ENCODE data around the gene NCOA5.

NCOA5 gene

GRCh38 chr20:46050444-46050843 lies 39.3 kb downstream of the NCOA5 start:
- TF ChIP-seq SPI1 (IDR thresholded peaks at IDR 0.05; ENCODE audit: low read depth, low read length): no peak
- FAIRE-seq: no peak
- DNase-seq (ENCODE audit: insufficient read length, low spot score): no peak

DNA sequence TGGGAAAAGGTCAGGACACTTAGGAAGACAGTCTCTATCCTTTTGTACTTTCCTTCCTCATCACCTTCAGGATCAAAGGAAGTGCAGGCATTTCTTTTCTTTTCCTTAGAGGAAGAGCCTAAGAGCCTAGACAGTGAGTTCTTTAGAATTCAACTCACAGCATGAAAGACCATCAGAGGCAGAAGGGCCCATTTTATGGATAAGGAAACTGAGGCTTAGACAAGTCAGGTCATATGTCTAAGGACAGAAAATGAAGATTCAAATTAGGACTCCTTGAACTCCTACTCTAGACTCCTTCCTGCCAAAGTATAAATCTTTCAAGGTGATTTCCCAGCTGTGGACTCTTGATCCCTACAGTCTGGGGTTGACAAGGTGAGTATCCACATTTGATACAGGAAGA lies 39.9 kb downstream of the NCOA5 start:
- FAIRE-seq (no peak), DNase-seq (ENCODE audit: insufficient read length, low spot score) (no peak)
- TF ChIP-seq SPI1 (IDR thresholded peaks at IDR 0.05; ENCODE audit: low read depth, low read length): no peak
- TF ChIP-seq POLR2AphosphoS5 (IDR thresholded peaks at IDR 0.05; ENCODE audit: low read depth, low read length): no peak
- TF ChIP-seq POU2F2 (IDR thresholded peaks at IDR 0.05; ENCODE audit: low read depth, low read length): no peak
- TF ChIP-seq TAF1 (IDR thresholded peaks at IDR 0.05; ENCODE audit: low read depth, low read length): no peak
- no peak for TF ChIP-seq PAX5 (IDR thresholded peaks at IDR 0.05; ENCODE audit: insufficient read depth, low read length, severe bottlenecking)
- no peak for TF ChIP-seq POLR2A (IDR thresholded peaks at IDR 0.05; ENCODE audit: low read depth, low read length)

DNA sequence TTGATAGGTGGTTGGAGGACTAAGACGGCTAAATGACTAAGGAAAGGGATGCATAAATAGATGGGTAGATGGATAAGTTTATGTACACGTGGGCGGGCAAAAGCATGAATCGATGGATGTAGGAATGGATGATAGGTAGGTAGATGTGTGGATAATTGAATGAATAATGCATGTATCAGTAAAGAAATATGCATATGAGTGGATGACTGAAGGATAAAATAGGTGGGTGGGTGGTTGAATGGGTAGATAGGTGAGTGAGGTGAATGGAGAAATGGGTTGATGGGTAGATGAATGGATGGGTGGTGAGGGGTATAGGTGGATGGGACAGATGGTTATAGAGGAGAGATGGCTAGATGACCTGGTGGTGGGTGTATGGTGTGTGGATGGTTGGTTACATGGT lies 40.6 kb downstream of the NCOA5 start:
- DNase-seq (ENCODE audit: insufficient read length, low spot score): no peak
- FAIRE-seq: no peak
- TF ChIP-seq POLR2AphosphoS5 (IDR thresholded peaks at IDR 0.05; ENCODE audit: low read depth, low read length) (no peak), SPI1 (IDR thresholded peaks at IDR 0.05; ENCODE audit: low read depth, low read length) (no peak), TAF1 (IDR thresholded peaks at IDR 0.05; ENCODE audit: low read depth, low read length) (no peak), POLR2A (IDR thresholded peaks at IDR 0.05; ENCODE audit: low read depth, low read length) (no peak), PAX5 (IDR thresholded peaks at IDR 0.05; ENCODE audit: insufficient read depth, low read length, severe bottlenecking) (no peak), POU2F2 (IDR thresholded peaks at IDR 0.05; ENCODE audit: low read depth, low read length) (no peak)

DNA sequence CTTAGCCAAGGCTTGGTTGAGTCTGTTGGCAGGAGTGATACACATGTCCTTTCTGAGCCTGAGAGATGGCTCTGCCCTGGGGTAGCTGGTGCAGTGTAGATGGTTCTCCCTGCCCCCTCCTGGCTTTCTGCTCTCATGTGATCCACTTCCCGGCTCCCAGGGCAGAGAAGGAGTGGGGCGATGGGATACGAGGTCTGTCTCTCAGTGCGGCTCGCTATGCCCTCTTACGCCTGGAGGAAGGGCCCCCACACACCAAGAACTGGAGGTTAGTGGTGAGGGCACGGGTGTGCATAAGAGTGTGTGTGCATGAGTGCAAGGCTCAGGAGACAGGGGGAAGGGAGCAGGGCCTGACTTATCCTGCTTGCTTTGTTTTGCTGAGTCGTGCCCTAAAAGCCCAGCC lies 41.9 kb downstream of the NCOA5 start:
- FAIRE-seq (no peak), DNase-seq (ENCODE audit: insufficient read length, low spot score) (no peak)
- no peak for TF ChIP-seq TAF1 (IDR thresholded peaks at IDR 0.05; ENCODE audit: low read depth, low read length)
- no peak for TF ChIP-seq POLR2AphosphoS5 (IDR thresholded peaks at IDR 0.05; ENCODE audit: low read depth, low read length)
- TF ChIP-seq SPI1 (IDR thresholded peaks at IDR 0.05; ENCODE audit: low read depth, low read length): no peak
- no peak for TF ChIP-seq PAX5 (IDR thresholded peaks at IDR 0.05; ENCODE audit: insufficient read depth, low read length, severe bottlenecking)
- TF ChIP-seq POLR2A (IDR thresholded peaks at IDR 0.05; ENCODE audit: low read depth, low read length): no peak
- TF ChIP-seq POU2F2 (IDR thresholded peaks at IDR 0.05; ENCODE audit: low read depth, low read length): no peak

- FAIRE-seq (no peak), DNase-seq (ENCODE audit: insufficient read length, low spot score) (no peak)
- TF ChIP-seq POLR2A (IDR thresholded peaks at IDR 0.05; ENCODE audit: low read depth, low read length): no peak
- no peak for TF ChIP-seq POLR2AphosphoS5 (IDR thresholded peaks at IDR 0.05; ENCODE audit: low read depth, low read length)
- no peak for TF ChIP-seq SPI1 (IDR thresholded peaks at IDR 0.05; ENCODE audit: low read depth, low read length)
- TF ChIP-seq TAF1 (IDR thresholded peaks at IDR 0.05; ENCODE audit: low read depth, low read length): no peak
- no peak for TF ChIP-seq POU2F2 (IDR thresholded peaks at IDR 0.05; ENCODE audit: low read depth, low read length)
- TF ChIP-seq PAX5 (IDR thresholded peaks at IDR 0.05; ENCODE audit: insufficient read depth, low read length, severe bottlenecking): no peak
Observed at GRCh38 chr20:46046588-46047310, 43.0 kb downstream of the NCOA5 start.

GRCh38 chr20:46044896-46045295 lies 44.9 kb downstream of the NCOA5 start:
- no peak for DNase-seq (ENCODE audit: insufficient read length, low spot score)
- FAIRE-seq: no peak
- no peak for TF ChIP-seq PAX5 (IDR thresholded peaks at IDR 0.05; ENCODE audit: insufficient read depth, low read length, severe bottlenecking)
- TF ChIP-seq SPI1 (IDR thresholded peaks at IDR 0.05; ENCODE audit: low read depth, low read length): no peak
- TF ChIP-seq POU2F2 (IDR thresholded peaks at IDR 0.05; ENCODE audit: low read depth, low read length): no peak
- TF ChIP-seq POLR2AphosphoS5 (IDR thresholded peaks at IDR 0.05; ENCODE audit: low read depth, low read length): no peak
- TF ChIP-seq POLR2A (IDR thresholded peaks at IDR 0.05; ENCODE audit: low read depth, low read length): no peak
- TF ChIP-seq TAF1 (IDR thresholded peaks at IDR 0.05; ENCODE audit: low read depth, low read length): no peak

DNA sequence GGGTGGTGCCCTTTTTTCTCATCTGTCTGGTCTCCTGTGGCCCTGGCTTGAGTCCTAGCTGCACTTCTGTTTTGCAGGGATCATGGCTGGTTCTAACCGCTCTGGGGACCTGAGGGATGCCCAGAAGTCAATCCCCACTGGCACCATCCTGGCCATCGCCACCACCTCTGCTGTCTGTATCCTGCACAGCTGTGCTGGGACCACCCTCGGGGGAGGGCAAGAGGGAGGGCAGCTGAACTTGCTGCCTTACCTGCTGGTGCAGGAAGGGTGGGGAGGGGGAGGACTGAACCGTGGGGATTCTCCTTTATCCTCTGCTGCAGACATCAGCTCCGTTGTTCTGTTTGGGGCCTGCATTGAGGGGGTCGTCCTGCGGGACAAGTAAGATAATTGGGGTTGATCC lies 46.2 kb downstream of the NCOA5 start:
- no peak for TF ChIP-seq POLR2AphosphoS5 (IDR thresholded peaks at IDR 0.05; ENCODE audit: low read depth, low read length)
- no peak for TF ChIP-seq POLR2A (IDR thresholded peaks at IDR 0.05; ENCODE audit: low read depth, low read length)
- TF ChIP-seq POU2F2 (IDR thresholded peaks at IDR 0.05; ENCODE audit: low read depth, low read length): no peak
- no peak for TF ChIP-seq TAF1 (IDR thresholded peaks at IDR 0.05; ENCODE audit: low read depth, low read length)
- no peak for TF ChIP-seq SPI1 (IDR thresholded peaks at IDR 0.05; ENCODE audit: low read depth, low read length)
- no peak for TF ChIP-seq PAX5 (IDR thresholded peaks at IDR 0.05; ENCODE audit: insufficient read depth, low read length, severe bottlenecking)
- DNase-seq (ENCODE audit: insufficient read length, low spot score) (no peak), FAIRE-seq (no peak)

DNA sequence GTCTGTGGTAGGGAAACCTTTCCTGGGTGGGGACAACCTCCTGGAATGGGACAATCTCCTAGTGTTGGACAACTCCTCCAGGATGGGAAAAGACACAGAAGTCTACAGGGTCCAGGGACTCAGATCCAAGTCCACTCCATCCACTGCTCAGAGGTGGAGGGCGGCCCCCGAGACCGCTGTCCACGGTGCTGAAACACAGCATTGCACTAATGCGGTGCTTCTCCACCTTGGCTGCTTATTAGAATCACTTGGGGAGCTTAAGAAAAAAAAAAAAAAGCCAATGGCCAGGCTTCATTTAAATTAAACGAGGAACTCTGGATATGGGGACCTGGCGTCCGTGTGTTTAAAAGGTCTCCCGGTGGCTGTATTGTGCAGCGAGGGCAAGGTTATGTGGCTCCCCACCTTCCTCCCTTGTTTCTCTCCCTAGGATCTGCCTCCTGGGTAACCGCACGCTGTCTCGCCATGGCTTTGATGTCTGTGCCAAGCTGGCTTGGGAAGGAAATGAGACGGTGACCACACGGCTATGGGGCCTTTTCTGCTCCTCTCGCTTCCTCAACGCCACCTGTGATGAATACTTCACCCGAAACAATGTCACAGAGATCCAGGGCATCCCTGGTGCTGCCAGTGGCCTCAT lies 48.7 kb downstream of the NCOA5 start:
- no peak for DNase-seq (ENCODE audit: insufficient read length, low spot score)
- TF ChIP-seq POLR2A (IDR thresholded peaks at IDR 0.05; ENCODE audit: low read depth, low read length): no peak
- TF ChIP-seq POU2F2 (IDR thresholded peaks at IDR 0.05; ENCODE audit: low read depth, low read length): no peak
- TF ChIP-seq TAF1 (IDR thresholded peaks at IDR 0.05; ENCODE audit: low read depth, low read length): no peak
- no peak for TF ChIP-seq SPI1 (IDR thresholded peaks at IDR 0.05; ENCODE audit: low read depth, low read length)
- TF ChIP-seq PAX5 (IDR thresholded peaks at IDR 0.05; ENCODE audit: insufficient read depth, low read length, severe bottlenecking): no peak
- no peak for TF ChIP-seq POLR2AphosphoS5 (IDR thresholded peaks at IDR 0.05; ENCODE audit: low read depth, low read length)
- FAIRE-seq: no peak

DNA sequence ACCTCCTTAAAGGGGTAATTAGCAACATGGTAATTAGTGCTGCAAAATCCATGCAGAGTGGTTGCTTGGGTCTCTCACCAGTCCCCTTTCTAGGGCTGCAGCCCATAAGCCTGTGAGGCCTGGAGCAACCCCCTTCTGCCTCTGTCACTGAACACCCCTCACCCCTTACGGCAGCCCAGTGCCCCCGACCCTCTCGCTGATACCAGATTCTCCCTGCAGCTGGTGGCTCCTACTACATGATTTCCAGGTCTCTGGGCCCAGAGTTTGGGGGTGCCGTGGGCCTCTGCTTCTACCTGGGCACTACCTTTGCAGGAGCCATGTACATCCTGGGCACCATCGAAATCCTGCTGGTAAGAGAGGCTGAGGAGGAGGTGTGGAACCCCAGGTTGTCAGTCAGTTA lies 52.7 kb downstream of the NCOA5 start:
- FAIRE-seq: no peak
- no peak for DNase-seq (ENCODE audit: insufficient read length, low spot score)
- TF ChIP-seq PAX5 (IDR thresholded peaks at IDR 0.05; ENCODE audit: insufficient read depth, low read length, severe bottlenecking) (no peak), POU2F2 (IDR thresholded peaks at IDR 0.05; ENCODE audit: low read depth, low read length) (no peak), POLR2AphosphoS5 (IDR thresholded peaks at IDR 0.05; ENCODE audit: low read depth, low read length) (no peak), SPI1 (IDR thresholded peaks at IDR 0.05; ENCODE audit: low read depth, low read length) (no peak), TAF1 (IDR thresholded peaks at IDR 0.05; ENCODE audit: low read depth, low read length) (no peak), POLR2A (IDR thresholded peaks at IDR 0.05; ENCODE audit: low read depth, low read length) (no peak)
